Activated naive CD4-positive, alpha-beta T cell treated with anti-CD3 and anti-CD28 coated beads for 36 hours (primary cell): ENCODE data around the gene VAMP4. TPM values are rescaled to one million over a fixed set of nuclear protein-coding genes. Genes with fewer than 3 reads are reported as not detected.
"Not testable (repeated sequence)": the region's sequence is repeated elsewhere in the genome, so short reads cannot be mapped to it uniquely, and the experiment has no call there.

Experiments
- CTCF ChIA-PET: fragments of 350-600 bp; sonication (Branson Sonifier 250); formaldehyde crosslinking; loops from one replicate; lab custom pipeline; 2021; ENCODE audit warnings: antibody characterized with exemption; lab: Charles Lee
- DNase-seq: peaks from one replicate; pipeline ENCODE4 v3.0.0-alpha.2; 2020
- H3K27ac Mint-ChIP-seq: one replicate; pipeline ENCODE4 v1.8.0; 2021; ENCODE audit warnings: mild to moderate bottlenecking, mixed read lengths
- H3K27me3 Mint-ChIP-seq: one replicate; pipeline ENCODE4 v1.8.0; 2021; ENCODE audit warnings: low read depth, mixed read lengths
- H3K36me3 Mint-ChIP-seq: one replicate; pipeline ENCODE4 v1.8.0; 2021; ENCODE audit warnings: low read depth, mixed read lengths
- H3K4me1 Mint-ChIP-seq: one replicate; pipeline ENCODE4 v1.8.0; 2021; ENCODE audit warnings: low read depth, mixed read lengths
- H3K4me3 Mint-ChIP-seq: one replicate; pipeline ENCODE4 v1.8.0; 2021; ENCODE audit warnings: mild to moderate bottlenecking, moderate library complexity, mixed read lengths
- H3K9me3 Mint-ChIP-seq: one replicate; pipeline ENCODE4 v1.8.0; 2021; ENCODE audit warnings: mixed read lengths
- intact Hi-C: fragments of 100-400 bp; cut with micrococcal nuclease; formaldehyde crosslinking; loops from one replicate; pipeline ENCODE4 v1.15.1; 2023
- total RNA-seq, 2 experiments: library from RNA; stranded (reverse); gene quantifications; one replicate each; pipeline ENCODE4 v1.2.3, GENCODE V29; 2021

The VAMP4 gene
- total RNA-seq, 2 experiments from 2014 or later: 10.5 to 10.9 TPM

DNA sequence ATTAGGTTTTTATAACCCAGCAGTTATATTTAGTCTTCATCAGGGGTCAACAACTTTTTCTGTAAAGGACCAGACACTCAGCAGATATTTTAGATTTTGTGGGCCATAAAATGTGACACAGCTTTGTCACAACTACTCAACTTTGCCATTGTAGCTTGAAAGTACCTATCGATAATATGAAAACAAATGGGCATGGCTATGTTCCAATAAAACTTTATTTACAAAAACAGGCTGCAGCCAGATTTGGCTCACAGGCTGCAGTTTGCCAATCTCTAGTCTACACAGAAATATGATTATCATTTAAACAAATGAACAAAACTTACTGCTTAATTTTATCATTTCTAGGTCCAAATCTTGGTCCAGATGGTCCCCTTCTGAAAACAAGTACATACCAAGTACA lies 23.0 kb downstream of the VAMP4 start:
- no peak overlapping the region for H3K27ac Mint-ChIP-seq
- H3K4me1 Mint-ChIP-seq: peaks cover 4% of the 10 kb centered on the region
- peaks cover 18% of the 10 kb centered on the region for H3K36me3 Mint-ChIP-seq
- CTCF ChIA-PET: interaction anchor here (0.7 to 2.4 kb wide), 3 partner anchors 35 to 813 kb away, joined by 3 to 8 read pairs (median 4); no protein-coding TSS in a partner anchor
- intact Hi-C loops: loop anchor here (2.0 to 10.0 kb wide), 2 partner anchors 64 to 404 kb away; partner anchors contain the start of gene FMO4
- no peak for DNase-seq
- no peak overlapping the region for H3K4me3 Mint-ChIP-seq
- peaks cover 13% of the 10 kb centered on the region for H3K9me3 Mint-ChIP-seq
- H3K27me3 Mint-ChIP-seq: no peaks in the 10 kb centered on the region

- no peak for DNase-seq
- H3K27ac Mint-ChIP-seq: no peak overlapping the region
- intact Hi-C loops: loop anchor here (2.0 to 10.0 kb wide), 2 partner anchors 63 to 403 kb away; partner anchors contain the start of gene FMO4
- H3K4me1 Mint-ChIP-seq: peaks cover 4% of the 10 kb centered on the region
- H3K9me3 Mint-ChIP-seq: peaks cover 7% of the 10 kb centered on the region
- CTCF ChIA-PET: interaction anchor here (0.7 to 2.4 kb wide), 2 partner anchors 63 to 73 kb away, joined by 3 to 8 read pairs; no protein-coding TSS in a partner anchor
- no peak overlapping the region for H3K4me3 Mint-ChIP-seq
- no peaks in the 10 kb centered on the region for H3K27me3 Mint-ChIP-seq
- H3K36me3 Mint-ChIP-seq: peaks cover 12% of the 10 kb centered on the region
Observed at GRCh38 chr1:171718216-171718615, 23.6 kb downstream of the VAMP4 start.

- peaks cover 4% of the 10 kb centered on the region for H3K4me1 Mint-ChIP-seq
- H3K9me3 Mint-ChIP-seq: no peaks in the 10 kb centered on the region
- H3K27me3 Mint-ChIP-seq: no peaks in the 10 kb centered on the region
- CTCF ChIA-PET: interaction anchor here (0.7 to 2.4 kb wide), 9 partner anchors 8 to 730 kb away, joined by 3 to 8 read pairs (median 4); no protein-coding TSS in a partner anchor
- H3K27ac Mint-ChIP-seq: no peak overlapping the region
- intact Hi-C loops: loop anchor here (10.0 kb wide), 1 partner anchor 402 kb away; the partner anchor contains the start of gene FMO4
- no peak overlapping the region for H3K4me3 Mint-ChIP-seq
- DNase-seq: no peak
- H3K36me3 Mint-ChIP-seq: peaks cover 4% of the 10 kb centered on the region
Observed at GRCh38 chr1:171717062-171717718, 24.7 kb downstream of the VAMP4 start.

DNA sequence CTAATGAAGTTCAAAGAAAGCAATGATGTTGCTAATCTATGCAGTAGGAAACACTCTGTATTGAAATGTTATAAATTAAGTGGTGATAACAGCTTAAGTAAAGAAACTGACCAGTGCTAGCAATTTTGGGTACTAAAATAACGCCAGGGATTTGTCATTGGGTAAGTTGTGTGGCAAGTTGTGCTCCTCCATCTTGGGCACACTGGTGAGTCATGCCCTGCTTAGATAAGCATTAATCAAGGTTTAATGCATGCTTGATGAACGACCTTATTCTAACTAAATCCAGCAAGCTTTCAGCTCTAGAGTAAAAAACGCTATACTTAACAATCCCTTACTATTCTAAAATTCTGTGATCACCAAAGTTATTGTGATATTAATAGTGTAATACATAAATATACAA lies 25.2 kb downstream of the VAMP4 start:
- Mint-ChIP-seq H3K27ac (no peak overlapping the region), H3K4me3 (no peak overlapping the region), H3K36me3 (peaks cover 3% of the 10 kb centered on the region), H3K9me3 (no peaks in the 10 kb centered on the region), H3K4me1 (peaks cover 4% of the 10 kb centered on the region), H3K27me3 (no peaks in the 10 kb centered on the region)
- intact Hi-C loops: loop anchor here (1.0 to 10.0 kb wide), 2 partner anchors 402 to 471 kb away; partner anchors contain the start of gene FMO4
- CTCF ChIA-PET: interaction anchor here (0.8 to 2.4 kb wide), 10 partner anchors 9 to 403 kb away, joined by 3 to 8 read pairs (median 4); partner anchors contain the start of gene FMO4
- no peak for DNase-seq

GRCh38 chr1:171715813-171716251 lies 26.0 kb downstream of the VAMP4 start:
- H3K4me3 Mint-ChIP-seq: no peak overlapping the region
- CTCF ChIA-PET: interaction anchor here (0.6 to 1.5 kb wide), 11 partner anchors 9 to 402 kb away, joined by 3 to 8 read pairs (median 4); partner anchors contain the start of gene FMO4
- H3K27me3 Mint-ChIP-seq: no peaks in the 10 kb centered on the region
- intact Hi-C loops: loop anchor here (1.0 to 10.0 kb wide), 2 partner anchors 401 to 471 kb away; partner anchors contain the start of gene FMO4
- no peak overlapping the region for H3K27ac Mint-ChIP-seq
- H3K36me3 Mint-ChIP-seq: peaks cover 3% of the 10 kb centered on the region
- H3K4me1 Mint-ChIP-seq: peaks cover 4% of the 10 kb centered on the region
- no peak for DNase-seq
- H3K9me3 Mint-ChIP-seq: no peaks in the 10 kb centered on the region

- peaks cover 3% of the 10 kb centered on the region for H3K36me3 Mint-ChIP-seq
- H3K4me3 Mint-ChIP-seq: no peak overlapping the region
- no peak for DNase-seq
- no peaks in the 10 kb centered on the region for H3K27me3 Mint-ChIP-seq
- intact Hi-C loops: loop anchor here (10.0 kb wide), 1 partner anchor 398 kb away; the partner anchor contains the start of gene FMO4
- CTCF ChIA-PET: interaction anchor here (0.6 to 2.2 kb wide), 3 partner anchors 67 to 1776 kb away, joined by 4 to 10 read pairs (median 5); no protein-coding TSS in a partner anchor
- H3K4me1 Mint-ChIP-seq: no peaks in the 10 kb centered on the region
- no peaks in the 10 kb centered on the region for H3K9me3 Mint-ChIP-seq
- H3K27ac Mint-ChIP-seq: no peak overlapping the region
Observed at GRCh38 chr1:171712341-171712740, 29.5 kb downstream of the VAMP4 start.

DNA sequence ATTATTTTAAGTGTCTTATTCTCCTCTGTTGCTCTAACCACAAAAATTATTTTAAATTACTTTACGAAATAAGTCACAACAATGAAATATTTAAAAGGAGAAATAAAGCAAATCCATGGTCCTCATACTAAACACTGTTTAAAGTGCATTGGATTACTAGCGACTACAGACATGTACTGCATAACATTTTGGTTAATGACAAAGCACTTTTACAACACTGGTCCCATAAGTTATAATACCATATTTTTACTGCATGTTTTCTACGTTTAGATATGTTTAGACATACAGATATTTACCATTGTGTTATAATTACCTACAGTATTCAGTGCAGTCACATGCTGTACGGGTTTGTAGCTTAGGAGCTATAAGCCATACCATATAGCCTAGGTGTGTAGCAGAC lies 30.2 kb downstream of the VAMP4 start:
- Mint-ChIP-seq H3K27me3 (no peaks in the 10 kb centered on the region), H3K36me3 (peaks cover 4% of the 10 kb centered on the region), H3K27ac (no peak overlapping the region), H3K9me3 (no peaks in the 10 kb centered on the region), H3K4me3 (no peak overlapping the region), H3K4me1 (no peaks in the 10 kb centered on the region)
- intact Hi-C loops: loop anchor here (10.0 kb wide), 1 partner anchor 397 kb away; the partner anchor contains the start of gene FMO4
- CTCF ChIA-PET: no interaction called here
- DNase-seq: no peak

DNA sequence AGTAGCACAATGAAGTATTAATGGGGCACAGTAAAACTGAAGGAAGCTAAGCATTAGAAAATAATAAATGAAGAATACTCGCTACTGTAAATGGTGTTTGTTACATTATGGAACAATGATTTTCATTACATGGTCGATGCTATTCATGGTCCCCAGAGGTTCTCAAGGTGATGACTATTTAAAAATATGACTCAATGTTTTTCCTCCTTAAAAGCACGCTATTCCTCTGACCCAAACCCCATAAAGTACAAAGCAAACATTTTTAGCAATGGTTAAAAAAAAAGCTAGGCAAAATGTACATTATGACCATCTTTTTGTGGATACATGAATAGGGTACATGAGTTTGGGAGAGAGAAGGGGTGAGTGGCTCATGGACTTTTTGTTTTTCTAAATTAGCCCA lies 34.3 kb downstream of the VAMP4 start:
- CTCF ChIA-PET: no interaction called here
- no peaks in the 10 kb centered on the region for H3K27me3 Mint-ChIP-seq
- peaks cover 10% of the 10 kb centered on the region for H3K36me3 Mint-ChIP-seq
- H3K4me1 Mint-ChIP-seq: no peaks in the 10 kb centered on the region
- no peaks in the 10 kb centered on the region for H3K9me3 Mint-ChIP-seq
- no peak overlapping the region for H3K27ac Mint-ChIP-seq
- no peak overlapping the region for H3K4me3 Mint-ChIP-seq
- intact Hi-C loops: no loop called here
- no peak for DNase-seq

- no peak for DNase-seq
- no peaks in the 10 kb centered on the region for H3K9me3 Mint-ChIP-seq
- no peak overlapping the region for H3K4me3 Mint-ChIP-seq
- no peaks in the 10 kb centered on the region for H3K27me3 Mint-ChIP-seq
- intact Hi-C loops: no loop called here
- peaks cover 24% of the 10 kb centered on the region for H3K36me3 Mint-ChIP-seq
- no peaks in the 10 kb centered on the region for H3K4me1 Mint-ChIP-seq
- CTCF ChIA-PET: interaction anchor here (0.8 kb wide), 1 partner anchor 47 kb away, joined by 3 read pairs; no protein-coding TSS in a partner anchor
- no peak overlapping the region for H3K27ac Mint-ChIP-seq
Observed at GRCh38 chr1:171702598-171702997, 39.3 kb downstream of the VAMP4 start.

- H3K9me3 Mint-ChIP-seq: peaks cover 18% of the 10 kb centered on the region
- H3K4me1 Mint-ChIP-seq: no peaks in the 10 kb centered on the region
- peaks cover 23% of the 10 kb centered on the region for H3K36me3 Mint-ChIP-seq
Observed at GRCh38 chr1:171699531-171699930, 42.3 kb downstream of the VAMP4 start.

GRCh38 chr1:171695772-171696171 lies 46.1 kb downstream of the VAMP4 start:
- CTCF ChIA-PET: interaction anchor here (0.7 to 1.2 kb wide), 2 partner anchors 20 to 61 kb away, joined by 3 to 4 read pairs; no protein-coding TSS in a partner anchor

More at GRCh38 chr1:171699531-171699930, 42.3 kb downstream of the VAMP4 start:
- no peak overlapping the region for H3K27ac Mint-ChIP-seq
- CTCF ChIA-PET: no interaction called here
- H3K27me3 Mint-ChIP-seq: no peaks in the 10 kb centered on the region
- H3K4me3 Mint-ChIP-seq: no peak overlapping the region
- DNase-seq: no peak
- intact Hi-C loops: no loop called here

DNA sequence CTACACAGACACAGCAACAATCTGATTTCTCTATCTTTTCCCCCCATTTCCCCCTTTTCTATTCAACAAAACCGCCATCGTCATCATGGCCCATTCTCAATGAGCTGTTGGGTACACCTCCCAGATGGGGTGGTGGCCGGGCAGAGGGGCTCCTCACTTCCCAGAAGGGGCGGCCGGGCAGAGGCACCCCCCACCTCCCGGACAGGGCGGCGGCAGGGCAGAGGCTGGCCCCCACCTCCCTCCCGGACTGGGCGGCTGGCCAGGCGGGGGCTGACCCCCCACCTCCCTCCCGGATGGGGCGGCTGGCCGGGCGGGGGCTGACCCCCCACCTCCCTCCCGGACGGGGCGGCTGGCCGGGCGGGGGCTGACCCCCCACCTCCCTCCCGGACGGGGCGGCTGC lies 48.3 kb downstream of the VAMP4 start:
- H3K4me3 Mint-ChIP-seq, CTCF ChIA-PET, H3K27me3 Mint-ChIP-seq, intact Hi-C loops, H3K4me1 Mint-ChIP-seq, H3K36me3 Mint-ChIP-seq, DNase-seq, H3K27ac Mint-ChIP-seq: not testable (repeated sequence)
- H3K9me3 Mint-ChIP-seq: peaks cover 24% of the 10 kb centered on the region

More at GRCh38 chr1:171695772-171696171, 46.1 kb downstream of the VAMP4 start:
- H3K27me3 Mint-ChIP-seq, DNase-seq, intact Hi-C loops, H3K27ac Mint-ChIP-seq, H3K4me3 Mint-ChIP-seq, H3K4me1 Mint-ChIP-seq: not testable (repeated sequence)
- H3K36me3 Mint-ChIP-seq: peaks cover 14% of the 10 kb centered on the region
- peaks cover 23% of the 10 kb centered on the region for H3K9me3 Mint-ChIP-seq
